NOMO-1 (cell line): ENCODE data around the gene ASB9.
"Not testable (repeated sequence)": the region's sequence is repeated elsewhere in the genome, so short reads cannot be mapped to it uniquely, and the experiment has no call there.

Source experiments
- DNase-seq, 2 experiments: peaks; one replicate each; lab custom pipeline; 2025; ENCODE audit not compliant: unreplicated experiment in 2 of 2; lab: John Stamatoyannopoulos, UW

ASB9 gene

GRCh38 chrX:15242899-15243555 lies 26.9 kb downstream of the ASB9 start:
- DNase-seq, result peak in 1 of 2 experiments; percentile 45

- DNase-seq, result no peak
Measured at GRCh38 chrX:15241301-15241700, 28.6 kb downstream of the ASB9 start.

DNA sequence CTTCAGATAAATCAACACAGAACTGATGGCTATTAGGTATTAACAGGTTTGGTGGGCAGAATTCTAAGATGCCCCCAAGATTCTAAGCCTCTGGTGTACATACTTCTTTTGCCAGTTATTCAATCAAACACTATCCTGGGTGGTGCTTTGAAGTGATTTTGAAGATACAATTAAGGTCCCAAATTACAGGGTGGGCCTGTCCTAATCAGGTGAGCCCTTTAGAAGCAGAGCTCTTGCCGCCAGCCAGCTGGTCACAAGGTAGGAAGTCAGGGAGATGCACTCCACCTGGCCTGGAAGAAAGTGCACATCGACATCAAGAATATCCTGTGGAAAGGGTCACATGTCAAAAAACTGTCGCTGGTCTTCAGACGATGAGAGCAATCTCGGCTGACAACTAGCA lies 29.5 kb downstream of the ASB9 start:
- DNase-seq, result no peak

DNA sequence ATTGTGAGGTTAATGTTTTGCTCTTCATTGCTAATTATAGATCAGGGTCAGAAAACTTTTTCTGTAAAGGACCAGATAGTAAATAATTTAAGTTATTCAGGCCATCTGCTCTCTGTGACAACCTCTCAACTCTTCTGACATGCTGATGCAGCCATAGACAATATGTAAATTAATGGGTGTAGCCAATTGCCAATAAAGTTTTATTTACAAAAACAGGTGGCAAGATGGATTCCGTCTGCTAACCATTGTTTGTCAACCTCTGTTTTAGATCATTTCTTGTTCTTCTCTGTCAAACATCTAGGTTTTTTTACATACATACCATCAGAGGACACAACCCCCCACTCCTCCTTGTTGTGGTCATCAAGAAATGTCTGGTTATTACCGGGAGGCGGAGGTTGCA lies 33.7 kb downstream of the ASB9 start:
- no peak for DNase-seq

DNA sequence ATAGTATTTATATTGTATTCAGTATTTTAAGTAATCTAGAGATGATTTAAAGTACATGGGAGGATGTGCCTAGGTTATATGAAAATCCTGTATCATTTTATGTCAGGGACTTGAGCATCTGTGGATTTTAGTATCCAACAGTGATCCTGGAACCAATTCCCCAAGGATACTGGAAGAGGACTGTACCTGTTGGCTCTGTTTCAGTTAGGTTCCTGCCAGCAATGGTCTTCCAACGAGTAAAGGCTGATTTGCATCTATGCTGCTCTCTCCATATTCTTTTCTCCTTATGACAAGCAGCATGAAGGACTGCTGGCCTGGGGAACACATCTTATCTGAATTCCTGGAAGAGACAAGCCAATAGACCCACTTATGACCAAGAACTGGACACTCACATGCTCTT lies 34.9 kb downstream of the ASB9 start:
- DNase-seq, result no peak

- DNase-seq, result no peak
Measured at GRCh38 chrX:15233416-15234015, 36.4 kb downstream of the ASB9 start.

DNA sequence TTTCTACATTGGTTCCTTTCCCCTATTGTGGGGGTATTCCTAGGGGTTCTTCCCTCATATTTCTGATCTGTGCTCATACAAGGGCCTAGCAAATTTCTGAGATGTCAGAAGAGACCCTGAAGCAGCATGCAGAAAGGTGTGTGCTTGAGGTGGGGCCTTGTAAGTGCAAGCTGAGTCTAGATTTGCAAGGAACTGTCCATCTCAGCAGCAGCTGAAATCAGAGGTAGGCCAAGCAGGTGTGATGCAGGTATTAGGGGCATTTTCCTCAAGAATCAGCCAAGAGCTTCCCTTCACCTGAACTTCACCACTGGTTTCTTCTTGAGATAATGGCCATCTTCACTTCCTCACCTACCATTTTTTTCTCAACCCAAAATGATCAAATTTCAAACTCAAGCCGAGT lies 45.1 kb downstream of the ASB9 start:
- no peak for DNase-seq

DNA sequence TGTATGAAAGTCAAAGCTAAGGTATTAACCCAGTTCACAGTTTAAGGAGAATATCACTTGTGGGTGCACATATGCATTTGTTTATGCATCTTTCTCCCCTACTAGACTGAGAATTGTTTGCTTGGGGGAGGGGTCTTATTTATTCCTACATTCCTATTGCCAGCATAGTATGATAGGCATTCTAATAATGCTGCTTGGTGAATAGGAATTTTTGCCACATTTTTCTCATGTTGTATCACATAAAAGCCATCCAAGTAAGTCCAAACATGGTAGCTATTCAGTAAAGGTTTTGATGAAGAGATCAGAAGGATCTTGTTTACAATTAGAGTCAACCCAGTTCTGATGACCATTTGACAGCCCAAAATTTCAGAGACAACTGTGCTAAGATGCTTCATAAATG lies 48.6 kb downstream of the ASB9 start:
- DNase-seq, result no peak

GRCh38 chrX:15217161-15217560 lies 52.7 kb downstream of the ASB9 start:
- no peak for DNase-seq

DNA sequence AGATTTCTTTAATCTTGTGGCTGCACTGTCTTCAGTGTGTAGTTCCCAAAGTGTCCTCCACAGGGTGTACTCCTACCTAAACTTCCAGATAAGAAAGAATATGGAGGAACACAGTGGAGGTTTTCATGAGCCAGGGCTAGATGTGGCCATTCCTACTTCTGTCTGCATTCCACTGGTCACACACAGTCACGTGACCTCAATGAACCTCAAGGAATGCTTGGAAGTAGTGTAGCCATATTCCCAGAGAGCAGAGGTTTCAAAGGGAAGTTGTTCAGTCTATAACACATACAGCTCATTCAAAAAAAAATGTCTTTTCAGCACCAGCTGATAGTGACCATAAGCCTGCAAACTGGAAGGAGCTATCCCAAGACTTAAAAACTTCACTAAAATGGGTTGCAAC lies 53.6 kb downstream of the ASB9 start:
- DNase-seq, result no peak

- DNase-seq, result no peak
Measured at GRCh38 chrX:15215366-15215765, 54.5 kb downstream of the ASB9 start.

- DNase-seq, result no peak
Measured at GRCh38 chrX:15214588-15214987, 55.3 kb downstream of the ASB9 start.

- no peak for DNase-seq
Measured at GRCh38 chrX:15209096-15209495, 60.8 kb downstream of the ASB9 start.

DNA sequence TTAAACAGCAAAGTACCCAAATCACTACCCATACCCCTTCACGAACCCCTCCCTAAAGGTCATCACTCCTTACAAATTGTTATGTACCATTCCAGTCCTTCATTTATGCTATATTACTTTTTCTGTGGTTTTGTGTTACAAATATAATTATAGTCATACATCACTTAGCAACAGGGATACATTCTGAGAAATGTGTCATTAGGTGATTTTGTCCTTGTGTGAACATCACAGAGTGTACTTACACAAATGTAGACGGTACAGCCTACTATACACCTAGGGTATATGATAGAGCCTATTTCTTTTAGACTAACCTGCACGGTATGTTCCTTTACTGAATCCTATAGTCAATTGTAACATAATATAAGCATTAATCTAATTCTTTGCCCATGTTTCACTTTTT lies 61.9 kb downstream of the ASB9 start:
- DNase-seq, result no peak

- no peak for DNase-seq
Measured at GRCh38 chrX:15207384-15207783, 62.5 kb downstream of the ASB9 start.

GRCh38 chrX:15206306-15206705 lies 63.6 kb downstream of the ASB9 start:
- DNase-seq, result no peak

DNA sequence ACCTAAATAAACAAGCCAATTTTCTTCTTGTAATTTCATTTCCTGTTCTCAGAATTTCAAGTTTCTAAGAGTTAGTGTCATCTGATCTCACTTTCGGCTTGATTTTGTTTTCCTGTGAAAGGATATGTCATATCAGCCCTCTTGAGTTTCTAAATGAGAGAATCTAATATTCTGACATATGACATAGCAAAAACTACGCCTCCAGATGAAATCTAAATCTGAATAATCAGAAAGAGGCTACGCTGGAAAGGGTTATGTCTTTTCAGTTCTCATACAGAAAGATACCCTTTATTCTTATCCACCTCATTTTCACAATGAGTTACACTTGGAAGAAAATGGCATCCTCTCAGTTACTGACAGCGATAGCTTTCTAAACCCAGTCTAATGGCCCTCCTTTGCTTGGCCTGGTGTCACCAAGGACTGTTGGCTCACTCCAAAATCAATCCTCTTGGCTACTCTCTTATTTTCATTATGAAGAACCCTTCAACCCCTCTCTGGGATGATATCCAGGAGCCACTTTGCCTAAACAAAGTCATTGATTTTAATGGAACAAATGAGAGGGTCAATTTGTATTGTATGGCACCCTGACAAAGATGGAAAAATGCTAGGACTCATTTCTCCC lies 65.6 kb downstream of the ASB9 start:
- DNase-seq, result no peak

DNA sequence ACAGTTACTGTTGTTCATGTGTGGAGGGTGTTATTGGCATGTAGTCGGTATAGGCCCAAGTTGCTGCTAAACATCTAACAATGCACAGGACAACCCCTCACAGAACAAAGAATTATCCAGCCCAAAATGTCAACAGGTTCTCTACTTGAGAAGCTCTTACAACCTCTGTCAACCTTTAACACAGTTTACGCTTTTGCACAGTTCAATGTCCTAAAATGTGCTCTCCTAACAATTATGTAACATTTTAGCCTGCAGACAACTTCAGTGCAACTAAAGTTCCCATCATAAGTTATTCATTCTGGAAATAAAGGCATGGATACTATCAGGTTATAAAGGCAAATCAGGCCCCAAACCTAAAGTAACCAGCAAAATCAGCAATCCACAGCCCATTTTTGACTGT lies 66.2 kb downstream of the ASB9 start:
- no peak for DNase-seq

DNA sequence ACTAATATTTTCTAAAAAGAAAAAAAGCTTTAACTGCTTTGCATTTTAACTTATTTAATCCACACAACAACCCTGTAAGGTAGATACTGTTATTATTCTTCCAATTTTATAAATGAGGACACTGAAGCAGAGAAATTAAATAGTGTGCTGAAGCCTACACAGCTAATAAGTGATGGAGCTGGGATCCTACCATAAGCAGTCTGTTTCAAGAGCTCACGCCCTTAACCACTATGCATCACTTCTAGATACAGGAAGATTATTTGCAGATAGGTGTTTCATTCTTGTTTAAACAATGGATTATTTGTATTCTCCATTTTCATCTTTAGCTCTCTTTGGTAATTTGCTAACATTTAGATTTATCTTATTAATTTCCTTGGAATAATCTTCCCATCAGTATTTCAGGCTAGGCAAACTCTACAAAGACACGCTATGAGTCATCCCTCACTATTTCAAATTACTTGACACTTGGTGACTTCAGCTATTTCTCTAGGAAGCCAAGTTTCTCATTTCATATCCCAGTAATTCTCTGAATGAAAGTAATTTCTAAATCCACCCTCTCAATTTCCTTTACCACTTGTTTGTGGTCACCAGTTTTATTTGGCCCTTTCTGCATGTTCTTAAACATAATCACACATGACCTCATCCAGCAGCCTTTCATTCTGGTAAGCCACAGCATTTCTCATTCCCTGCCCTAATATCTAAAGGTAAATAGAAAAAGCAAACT lies 67.3 kb downstream of the ASB9 start:
- no peak for DNase-seq

GRCh38 chrX:15200871-15201270 lies 69.0 kb downstream of the ASB9 start:
- no peak for DNase-seq

DNA sequence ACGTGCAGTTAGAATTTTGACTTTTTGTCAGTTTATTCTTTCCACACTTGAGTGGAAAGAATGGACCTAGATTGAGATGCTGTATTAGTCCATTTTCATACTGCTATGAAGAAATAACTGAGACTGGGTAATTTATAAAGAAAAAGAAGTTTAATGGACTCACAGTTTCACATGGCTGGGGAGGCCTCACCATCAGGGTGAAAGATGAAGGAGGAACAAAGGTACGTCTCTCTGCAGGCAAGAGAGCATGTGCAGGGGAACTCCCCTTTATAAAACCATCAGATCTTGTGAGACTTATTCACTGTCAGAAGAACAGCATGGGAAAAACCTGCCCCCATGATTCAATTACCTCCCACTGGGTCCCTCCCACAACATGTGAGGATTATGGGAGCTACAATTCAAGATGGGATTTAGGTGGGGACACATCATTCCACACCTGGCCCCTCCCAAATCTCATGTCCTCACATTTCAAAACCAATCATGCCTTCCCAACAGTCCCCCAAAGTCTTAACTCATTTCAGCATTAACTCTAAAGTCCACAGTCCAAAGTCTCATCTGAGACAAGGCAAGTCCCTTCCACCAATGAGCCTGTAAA lies 71.2 kb downstream of the ASB9 start:
- not testable (repeated sequence) for DNase-seq
